Left lung (tissue), 10 donors: ENCODE data around the gene HGF. TPM values are rescaled to one million over a fixed set of nuclear protein-coding genes. Genes with fewer than 3 reads are reported as not detected.

Source experiments
- ATAC-seq: fragments of 200-7000 bp; cut with Tn5 transposase; one replicate; pipeline ENCODE4 v1.9.1; 2020; ENCODE audit warnings: moderate library complexity
- DNase-seq, 4 donors: peaks; one replicate each; pipeline ENCODE4 v3.0.0-alpha.2; 2013 to 2020
- H3K27ac ChIP-seq, 2 donors: fragments of 200-600 bp; sonication (generic) in 1 of 2; one replicate each; pipeline versions ENCODE4 v1.5.0 to v1.8.0; 2020 to 2021
- H3K27me3 ChIP-seq, 2 donors: fragments of 200-600 bp; sonication (generic) in 1 of 2; one replicate each; pipeline versions ENCODE4 v1.5.0 to v1.8.0; 2020 to 2021
- H3K36me3 ChIP-seq, 2 donors: fragments of 200-600 bp; sonication (generic) in 1 of 2; one replicate each; pipeline versions ENCODE4 v1.5.0 to v1.8.0; 2020 to 2021
- H3K4me1 ChIP-seq, 2 donors: fragments of 200-600 bp; one replicate each; pipeline ENCODE4 v1.8.0; 2021
- H3K4me3 ChIP-seq, 2 donors: fragments of 200-600 bp; sonication (generic) in 1 of 2; one replicate each; pipeline versions ENCODE4 v1.5.0 to v1.8.0; 2020 to 2021; ENCODE audit warnings: mild to moderate bottlenecking in 1 of 2
- H3K9me3 ChIP-seq, 2 donors: fragments of 200-600 bp; sonication (generic) in 1 of 2; one replicate each; pipeline versions ENCODE4 v1.5.0 to v1.8.0; 2020 to 2021
- CTCF ChIP-seq, 2 donors: fragments of 200-600 bp; sonication (generic) in 1 of 2; IDR thresholded peaks; one replicate each; pipeline versions ENCODE4 v1.5.0 to v1.8.0; 2021; ENCODE audit warnings: antibody characterized with exemption in 2 of 2
- intact Hi-C, 2 donors: fragments of 100-400 bp; cut with DNase I; formaldehyde crosslinking; loops; one replicate each; pipeline versions ENCODE4 v1.11.2 to v1.14.2; 2022
- polyA plus RNA-seq, 6 donors: library from polyadenylated mRNA; unstranded; fragments of 120-200 nt; gene quantifications; one replicate each; pipeline ENCODE4 v1.2.1, GENCODE V29; 2013; ENCODE audit not compliant: insufficient read length in 6 of 6
- total RNA-seq, 2 donors: library from RNA; stranded (reverse); fragmentation: NEBNext Ultra II Directional; extraction: Animal tissue kit (Norgen Biotek cat#: 25700); gene quantifications; one replicate each; pipeline ENCODE4 v1.2.1, GENCODE V29; 2021
- donor health status: DM: no; HTN: yes; CAD: no.
- donor health status: DM: no; HTN: no; CAD: no.

Gene HGF
- total and polyA plus RNA-seq, 8 donors: 21.0 to 42.0 (median 29.1) TPM

GRCh38 chr7:81666209-81666608 is 103.6 kb downstream of the HGF start:
- H3K36me3 ChIP-seq: no peaks in the 10 kb centered on the region
- no peaks in the 10 kb centered on the region for H3K4me1 ChIP-seq
- no peak overlapping the region for H3K27ac ChIP-seq
- ATAC-seq: no peak
- TF ChIP-seq CTCF (IDR thresholded peaks at IDR 0.05): no peak
- no peak overlapping the region for H3K4me3 ChIP-seq
- H3K9me3 ChIP-seq: no peaks in the 10 kb centered on the region
- no peaks in the 10 kb centered on the region for H3K27me3 ChIP-seq
- DNase-seq: no peak
- intact Hi-C loops: no loop called here

GRCh38 chr7:81665236-81665635 is 104.6 kb downstream of the HGF start:
- no peak for ATAC-seq
- no peaks in the 10 kb centered on the region for H3K27me3 ChIP-seq
- no peak overlapping the region for H3K4me3 ChIP-seq
- no peak overlapping the region for H3K27ac ChIP-seq
- no peak for TF ChIP-seq CTCF (IDR thresholded peaks at IDR 0.05)
- intact Hi-C loops: no loop called here
- no peaks in the 10 kb centered on the region for H3K4me1 ChIP-seq
- H3K9me3 ChIP-seq: no peaks in the 10 kb centered on the region
- H3K36me3 ChIP-seq: no peaks in the 10 kb centered on the region
- no peak for DNase-seq

DNA sequence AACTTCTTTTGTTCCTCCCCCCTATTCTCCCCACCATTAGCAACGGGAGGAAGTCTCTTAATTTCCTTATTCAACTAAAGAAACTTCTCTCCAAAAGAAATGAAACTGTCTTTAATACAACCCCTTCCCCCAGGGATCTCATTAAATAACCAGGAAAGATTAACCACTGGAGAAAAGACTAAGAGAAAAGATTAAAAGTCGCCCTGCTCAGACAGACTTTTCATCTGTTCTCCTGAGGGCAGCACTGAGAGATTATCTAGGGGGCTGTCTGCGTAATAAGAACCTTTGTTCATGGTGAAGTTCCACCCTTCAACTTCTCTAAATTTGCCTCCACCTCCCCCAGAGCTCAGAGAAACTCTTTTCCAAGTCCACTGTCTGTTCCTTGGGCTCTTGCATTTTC is 105.5 kb downstream of the HGF start:
- Histone ChIP-seq H3K27ac (no peak overlapping the region), H3K4me1 (no peaks in the 10 kb centered on the region), H3K9me3 (no peaks in the 10 kb centered on the region), H3K36me3 (no peaks in the 10 kb centered on the region), H3K27me3 (no peaks in the 10 kb centered on the region), H3K4me3 (no peak overlapping the region)
- no peak for TF ChIP-seq CTCF (IDR thresholded peaks at IDR 0.05)
- ATAC-seq: no peak
- intact Hi-C loops: no loop called here
- no peak for DNase-seq

DNA sequence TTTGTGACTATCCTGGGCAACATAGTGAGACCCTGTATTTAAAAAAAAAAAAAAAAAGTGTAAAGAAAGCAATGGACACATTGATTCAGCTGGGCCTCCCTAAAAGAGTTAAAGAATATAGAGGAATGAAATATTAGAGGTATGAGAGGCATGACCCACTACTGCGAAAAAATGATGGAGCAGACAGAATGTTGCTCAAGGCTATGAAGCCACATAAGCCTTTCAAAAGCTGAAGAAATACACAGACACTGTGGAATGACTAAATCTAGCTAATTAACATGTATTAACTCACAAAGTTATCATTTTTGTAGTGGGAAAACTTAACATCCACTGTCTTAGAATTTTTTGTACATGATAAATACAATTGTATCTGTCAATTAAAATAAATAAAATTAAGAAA is 107.3 kb downstream of the HGF start:
- ATAC-seq (no peak), DNase-seq (no peak)
- H3K27me3 ChIP-seq: no peaks in the 10 kb centered on the region
- no peaks in the 10 kb centered on the region for H3K36me3 ChIP-seq
- H3K4me1 ChIP-seq: no peaks in the 10 kb centered on the region
- TF ChIP-seq CTCF (IDR thresholded peaks at IDR 0.05): no peak
- H3K4me3 ChIP-seq: no peak overlapping the region
- no peaks in the 10 kb centered on the region for H3K9me3 ChIP-seq
- intact Hi-C loops: no loop called here
- H3K27ac ChIP-seq: no peak overlapping the region

DNA sequence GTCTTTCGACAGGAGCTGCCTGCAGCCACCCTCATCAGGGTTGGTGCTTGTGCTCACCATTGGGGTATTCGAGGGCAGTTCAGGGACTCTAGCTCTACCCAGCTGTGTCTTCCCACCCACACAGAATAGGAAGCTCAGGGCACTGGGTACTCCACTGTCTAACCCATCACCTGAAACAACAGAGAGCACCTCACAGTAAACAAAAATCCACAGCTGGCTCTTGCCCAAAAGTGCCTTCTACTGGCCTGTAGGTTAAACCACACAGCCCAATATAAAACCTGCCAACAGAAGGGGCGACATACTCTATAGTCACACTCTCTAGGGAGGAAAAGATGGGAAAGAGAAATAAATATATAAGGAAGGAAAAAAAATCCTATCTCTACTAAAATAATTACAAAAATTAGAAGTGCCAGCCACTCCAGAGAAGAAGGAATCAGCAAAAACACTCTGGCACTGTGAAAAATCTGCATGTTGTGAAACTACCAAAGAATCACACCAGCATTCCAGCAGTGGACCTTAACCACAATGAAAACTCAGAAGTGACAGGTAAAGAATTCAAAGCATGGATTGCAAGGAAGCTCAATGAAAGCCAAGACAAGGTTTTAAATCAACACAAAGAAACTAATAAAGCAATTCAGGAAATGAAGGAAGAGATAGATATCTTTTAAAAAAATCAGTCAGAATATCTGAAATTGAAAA is 110.0 kb downstream of the HGF start:
- H3K27me3 ChIP-seq: no peaks in the 10 kb centered on the region
- H3K36me3 ChIP-seq: no peaks in the 10 kb centered on the region
- TF ChIP-seq CTCF (IDR thresholded peaks at IDR 0.05): no peak
- H3K4me1 ChIP-seq: no peaks in the 10 kb centered on the region
- DNase-seq (no peak), ATAC-seq (no peak)
- H3K9me3 ChIP-seq: no peaks in the 10 kb centered on the region
- H3K4me3 ChIP-seq: no peak overlapping the region
- intact Hi-C loops: no loop called here
- H3K27ac ChIP-seq: no peak overlapping the region
